Smooth muscle cell (in vitro differentiated cells): ENCODE measurements around the gene CTAG2. TPM values are rescaled to one million over a fixed set of nuclear protein-coding genes. Genes with fewer than 3 reads are reported as not detected.
"Not testable (repeated sequence)": the region's sequence is repeated elsewhere in the genome, so short reads cannot be mapped to it uniquely, and the experiment has no call there.

Source experiments
- DNase-seq: peaks from one replicate; lab custom pipeline; 2025; ENCODE audit not compliant: unreplicated experiment; lab: John Stamatoyannopoulos, UW
- H2AFZ ChIP-seq: fragments of 200-600 bp; sonication (generic); 2 replicates; pipeline ENCODE4 v1.6.0; 2016; ENCODE audit warnings: antibody characterized with exemption, low read depth, mild to moderate bottlenecking
- H3F3A ChIP-seq: fragments of 200-600 bp; sonication (generic); 2 replicates; pipeline ENCODE4 v1.6.0; 2017; ENCODE audit warnings: antibody characterized with exemption, low read depth
- H3K27ac ChIP-seq: fragments of 200-600 bp; sonication (generic); 2 replicates; pipeline ENCODE4 v1.5.1; 2016; ENCODE audit warnings: low read depth, mild to moderate bottlenecking
- H3K27me3 ChIP-seq: fragments of 200-600 bp; sonication (generic); 2 replicates; pipeline ENCODE4 v1.6.1; 2016; ENCODE audit warnings: low read depth, mild to moderate bottlenecking
- H3K36me3 ChIP-seq: fragments of 200-600 bp; sonication (generic); 2 replicates; pipeline ENCODE4 v1.5.1; 2016; ENCODE audit warnings: low read depth
- H3K4me1 ChIP-seq: fragments of 200-600 bp; sonication (generic); 2 replicates; pipeline ENCODE4 v1.5.1; 2016; ENCODE audit warnings: low read depth
- H3K4me2 ChIP-seq: fragments of 200-600 bp; sonication (generic); 2 replicates; pipeline ENCODE4 v1.6.0; 2016; ENCODE audit warnings: mild to moderate bottlenecking
- H3K4me3 ChIP-seq: fragments of 200-600 bp; sonication (generic); 2 replicates; pipeline ENCODE4 v1.5.1; 2016; ENCODE audit warnings: mild to moderate bottlenecking
- H3K79me2 ChIP-seq: fragments of 200-600 bp; sonication (generic); 2 replicates; pipeline ENCODE4 v1.6.0; 2016; ENCODE audit warnings: low read depth, mild to moderate bottlenecking
- H3K9ac ChIP-seq: fragments of 200-600 bp; sonication (generic); 2 replicates; pipeline ENCODE4 v1.6.0; 2016; ENCODE audit warnings: low read depth
- H3K9me3 ChIP-seq: fragments of 200-600 bp; sonication (generic); replicated peaks from 2 replicates; pipeline ENCODE4 v1.5.1; 2016; ENCODE audit warnings: low read depth
- H4K20me1 ChIP-seq: fragments of 200-600 bp; sonication (generic); 2 replicates; pipeline ENCODE4 v1.6.0; 2016; ENCODE audit warnings: low read depth
- WGBS: methylation state at CpG from one replicate; pipeline ENCODE4 v1.1.7; 2016; ENCODE audit warnings: low lambda C conversion rate; 5-methylcytosine and 5-hydroxymethylcytosine counted together
- polyA plus RNA-seq: library from polyadenylated mRNA; unstranded; fragments of >200 nt; fragmentation: Nextera tagmentation; extraction: Ambion mirVana; gene quantifications from 2 replicates; pipeline ENCODE4 v1.2.1, GENCODE V29; 2016
- total RNA-seq: library from RNA; depleted of rRNA; stranded (reverse); fragments of >200 nt; gene quantifications from 2 replicates; pipeline ENCODE4 v1.2.3, GENCODE V29; 2014
- TF ChIP-seq, protein P1 (sequence below): fragments of 200-600 bp; sonication (generic); IDR thresholded peaks from 2 replicates; pipeline ENCODE4 v1.5.1; 2017; ENCODE audit warnings: borderline replicate concordance, mild to moderate bottlenecking, antibody characterized with exemption; ENCODE audit not compliant: insufficient read depth, poor library complexity, severe bottlenecking

The CTAG2 gene
- total and polyA plus RNA-seq, 2 experiments from 2014 or later, result not detected

DNA sequence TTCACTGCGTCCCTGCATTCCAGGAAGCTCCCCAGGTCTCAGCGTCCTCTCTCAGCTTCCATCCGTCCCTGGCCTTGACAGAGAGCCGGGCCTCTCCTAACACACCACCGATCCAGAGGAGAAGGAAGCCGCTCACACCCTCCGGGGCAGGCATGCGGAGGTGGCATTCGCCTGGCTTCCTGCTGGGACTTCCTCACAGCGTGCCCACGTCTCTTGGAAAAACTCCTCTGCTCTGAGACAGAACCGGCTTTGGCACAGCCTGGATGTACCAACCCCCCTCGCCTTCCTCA is 3.2 kb downstream of the CTAG2 start:
- Histone ChIP-seq H3K9me3 (no peaks in the 10 kb centered on the region), H3K27me3 (no peaks in the 10 kb centered on the region), H3K79me2 (no peaks in the 10 kb centered on the region), H3K4me3 (no peak overlapping the region), H3K36me3 (no peaks in the 10 kb centered on the region), H3K27ac (no peak overlapping the region), H2AFZ (no peak overlapping the region), H3K4me2 (no peak overlapping the region), H3K9ac (no peak overlapping the region), H3F3A (no peaks in the 10 kb centered on the region), H3K4me1 (no peaks in the 10 kb centered on the region), H4K20me1 (no peaks in the 10 kb centered on the region)
- 79% methylated on average over 13 of the region's 13 CpGs for WGBS
- no peak for DNase-seq
- TF ChIP-seq, protein P1, sequence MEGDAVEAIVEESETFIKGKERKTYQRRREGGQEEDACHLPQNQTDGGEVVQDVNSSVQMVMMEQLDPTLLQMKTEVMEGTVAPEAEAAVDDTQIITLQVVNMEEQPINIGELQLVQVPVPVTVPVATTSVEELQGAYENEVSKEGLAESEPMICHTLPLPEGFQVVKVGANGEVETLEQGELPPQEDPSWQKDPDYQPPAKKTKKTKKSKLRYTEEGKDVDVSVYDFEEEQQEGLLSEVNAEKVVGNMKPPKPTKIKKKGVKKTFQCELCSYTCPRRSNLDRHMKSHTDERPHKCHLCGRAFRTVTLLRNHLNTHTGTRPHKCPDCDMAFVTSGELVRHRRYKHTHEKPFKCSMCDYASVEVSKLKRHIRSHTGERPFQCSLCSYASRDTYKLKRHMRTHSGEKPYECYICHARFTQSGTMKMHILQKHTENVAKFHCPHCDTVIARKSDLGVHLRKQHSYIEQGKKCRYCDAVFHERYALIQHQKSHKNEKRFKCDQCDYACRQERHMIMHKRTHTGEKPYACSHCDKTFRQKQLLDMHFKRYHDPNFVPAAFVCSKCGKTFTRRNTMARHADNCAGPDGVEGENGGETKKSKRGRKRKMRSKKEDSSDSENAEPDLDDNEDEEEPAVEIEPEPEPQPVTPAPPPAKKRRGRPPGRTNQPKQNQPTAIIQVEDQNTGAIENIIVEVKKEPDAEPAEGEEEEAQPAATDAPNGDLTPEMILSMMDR, result no peak

DNA sequence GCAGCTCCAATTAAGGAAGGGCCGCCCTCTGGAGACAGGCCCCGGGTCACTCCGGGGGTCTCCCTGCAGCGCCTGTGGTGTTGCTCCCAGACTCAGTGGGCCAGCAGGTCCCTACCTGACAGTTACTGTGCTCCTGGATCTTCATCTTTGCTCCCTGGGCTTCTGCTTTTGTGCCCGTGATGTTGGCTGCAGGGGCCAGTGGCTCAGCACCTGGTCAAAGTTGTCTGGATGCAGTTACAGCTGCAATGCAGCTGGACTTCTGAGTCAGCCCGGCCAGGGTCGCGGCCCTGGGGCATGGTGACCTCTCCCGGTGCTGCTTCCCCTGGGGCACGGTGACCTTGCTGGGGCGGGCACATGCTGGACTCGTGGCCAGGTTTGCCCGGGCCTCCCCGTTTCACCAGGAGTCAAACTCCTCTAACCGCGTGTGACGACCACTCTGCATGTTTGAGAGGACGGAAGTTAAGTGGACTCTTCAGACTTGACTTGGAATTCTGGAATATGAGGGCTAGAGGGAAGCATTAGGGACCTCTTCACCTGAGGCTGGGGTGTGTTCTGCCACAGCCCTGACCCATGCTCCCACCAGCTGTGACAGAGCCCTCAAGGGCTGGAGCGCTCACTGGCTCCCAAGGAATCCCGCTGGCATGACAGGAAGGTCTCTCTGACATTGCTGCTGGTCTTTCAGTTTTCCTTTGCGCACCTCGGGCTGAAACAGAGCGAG is 3.7 kb downstream of the CTAG2 start:
- Histone ChIP-seq H3F3A (no peaks in the 10 kb centered on the region), H3K9ac (no peak overlapping the region), H3K27me3 (no peaks in the 10 kb centered on the region), H3K4me1 (no peaks in the 10 kb centered on the region), H3K36me3 (no peaks in the 10 kb centered on the region), H2AFZ (no peak overlapping the region), H3K9me3 (no peaks in the 10 kb centered on the region), H3K4me2 (no peak overlapping the region), H3K27ac (no peak overlapping the region), H3K4me3 (no peak overlapping the region), H4K20me1 (no peaks in the 10 kb centered on the region), H3K79me2 (no peaks in the 10 kb centered on the region)
- TF ChIP-seq, protein P1, result no peak
- DNase-seq, result no peak
- 86% methylated on average over 23 of the region's 23 CpGs for WGBS

DNA sequence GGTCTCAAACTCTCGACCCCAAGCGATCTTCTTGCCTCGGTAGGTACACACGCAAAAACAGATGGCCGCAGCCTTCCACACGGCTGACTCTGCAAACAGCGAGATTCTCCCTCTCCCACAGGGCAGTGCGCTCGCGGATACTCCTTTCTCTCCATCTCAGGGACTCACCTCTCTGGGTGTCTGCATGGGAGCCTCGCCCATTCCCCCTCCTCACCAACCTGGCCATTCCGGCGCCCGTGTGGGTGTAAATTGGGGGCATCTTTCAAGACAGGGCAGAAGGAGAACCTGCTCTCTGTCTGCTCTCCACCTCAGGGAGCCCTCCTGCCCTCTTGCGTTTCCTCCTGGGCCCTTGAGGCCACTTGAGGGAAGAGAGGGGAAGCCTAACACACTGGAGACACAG is 4.4 kb downstream of the CTAG2 start:
- no peaks in the 10 kb centered on the region for H3K9me3 ChIP-seq
- WGBS, result 86% methylated on average over 15 of the region's 15 CpGs
- H3F3A ChIP-seq, result no peaks in the 10 kb centered on the region
- TF ChIP-seq, protein P1, result no peak
- no peaks in the 10 kb centered on the region for H3K27me3 ChIP-seq
- H3K36me3 ChIP-seq, result no peaks in the 10 kb centered on the region
- H3K4me3 ChIP-seq, result no peak overlapping the region
- no peaks in the 10 kb centered on the region for H3K79me2 ChIP-seq
- H3K4me2 ChIP-seq, result no peak overlapping the region
- no peak for DNase-seq
- no peak overlapping the region for H2AFZ ChIP-seq
- H3K27ac ChIP-seq, result no peak overlapping the region
- H3K4me1 ChIP-seq, result no peaks in the 10 kb centered on the region
- H3K9ac ChIP-seq, result no peak overlapping the region
- H4K20me1 ChIP-seq, result no peaks in the 10 kb centered on the region

DNA sequence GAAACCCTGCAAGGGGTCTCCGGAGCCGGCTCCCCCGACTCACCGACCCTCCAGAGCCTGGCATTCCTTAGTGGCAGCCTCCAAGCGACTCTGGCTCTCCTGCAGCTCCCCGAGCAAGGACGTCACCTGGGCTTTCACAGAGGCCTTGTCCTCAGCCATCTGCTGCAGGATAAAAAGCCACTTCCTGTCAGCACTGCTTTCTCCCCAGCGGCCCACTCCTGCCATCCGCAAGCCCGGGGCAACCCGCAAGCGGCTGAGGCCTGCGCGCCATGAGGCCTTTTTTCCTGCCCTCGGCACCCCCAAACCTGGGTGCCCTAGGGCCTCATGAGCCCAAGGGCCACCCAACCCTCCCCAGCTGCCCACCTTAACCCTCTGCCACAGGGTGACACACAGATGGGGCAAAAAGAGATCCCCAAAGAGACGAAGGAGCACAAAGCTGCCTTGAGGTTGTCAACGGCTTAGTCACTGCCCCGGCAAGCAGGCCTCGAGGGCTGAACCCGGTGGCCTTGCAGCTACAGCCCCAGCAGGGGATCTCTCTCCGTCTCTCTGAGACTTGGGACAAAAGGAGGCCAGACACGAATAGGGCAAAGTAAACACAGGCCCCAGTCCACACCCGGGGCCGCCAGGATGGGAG is 7.5 kb downstream of the CTAG2 start:
- H4K20me1 ChIP-seq, H3K27ac ChIP-seq, DNase-seq, H3K36me3 ChIP-seq, H3K4me2 ChIP-seq, H3K4me3 ChIP-seq, H3F3A ChIP-seq, H3K9ac ChIP-seq, H3K27me3 ChIP-seq, H3K9me3 ChIP-seq, H3K4me1 ChIP-seq, H2AFZ ChIP-seq, H3K79me2 ChIP-seq: not testable (repeated sequence)
- no CpG with 5 or more reads among the region's 24 CpGs for WGBS

DNA sequence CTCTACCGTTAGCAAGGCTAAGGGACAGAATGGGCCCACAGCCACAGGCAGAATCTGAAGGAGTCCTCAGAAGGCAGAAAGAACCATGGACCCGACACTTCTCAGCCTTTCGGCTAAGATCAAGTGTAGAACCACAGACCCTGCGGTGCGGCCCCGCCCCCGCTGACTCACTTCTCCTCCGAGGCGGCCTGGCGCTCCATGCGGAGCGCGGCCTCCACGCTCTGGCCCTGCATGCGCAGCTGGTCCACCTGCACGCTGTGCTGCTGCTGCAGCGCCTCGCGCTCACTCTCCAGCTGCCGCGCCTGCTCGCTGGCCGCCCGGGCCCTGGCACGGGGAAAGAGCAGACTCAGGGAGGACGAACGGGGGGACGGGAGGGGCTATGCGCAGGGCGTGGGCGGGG is 9.7 kb downstream of the CTAG2 start:
- not testable (repeated sequence) for H3K36me3 ChIP-seq, H4K20me1 ChIP-seq, H3K4me2 ChIP-seq, H3K9ac ChIP-seq, DNase-seq, H3F3A ChIP-seq, H2AFZ ChIP-seq, H3K9me3 ChIP-seq, H3K79me2 ChIP-seq, H3K27ac ChIP-seq, H3K4me3 ChIP-seq, H3K4me1 ChIP-seq, H3K27me3 ChIP-seq
- no CpG with 5 or more reads among the region's 31 CpGs for WGBS

DNA sequence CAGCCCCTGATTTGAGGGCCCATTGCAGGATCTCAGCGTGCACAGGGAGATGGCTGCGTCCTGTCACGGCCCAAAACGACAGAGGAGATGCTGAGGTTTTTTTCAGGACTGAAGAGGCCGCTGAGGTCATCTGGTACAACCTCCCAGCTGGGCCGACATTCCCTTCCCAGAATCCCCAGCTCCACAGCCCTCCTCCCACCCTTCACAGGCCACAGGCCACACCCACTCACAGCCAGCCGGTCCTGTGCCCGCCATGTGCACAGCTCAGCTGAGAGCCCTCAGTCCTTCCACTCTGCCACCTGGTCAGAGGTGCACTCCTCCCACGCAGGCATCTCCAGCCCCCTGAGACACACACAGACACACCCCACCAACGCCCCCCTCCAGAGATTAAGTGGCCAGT is 11.6 kb downstream of the CTAG2 start:
- H3K27ac ChIP-seq, H2AFZ ChIP-seq, H3K9me3 ChIP-seq, H3K36me3 ChIP-seq, DNase-seq, H4K20me1 ChIP-seq, H3K4me3 ChIP-seq, H3K4me1 ChIP-seq, H3K79me2 ChIP-seq, H3K27me3 ChIP-seq, H3F3A ChIP-seq, H3K9ac ChIP-seq, H3K4me2 ChIP-seq: not testable (repeated sequence)
- WGBS, result no CpG with 5 or more reads among the region's 10 CpGs
